ENCODE measurements around the gene SLC11A2.

- no peak for TF ChIP-seq SUZ12 (IDR thresholded peaks at IDR 0.05; ENCODE audit: extremely low read depth, insufficient read depth, insufficient read length)
- TF ChIP-seq ZNF274 (IDR thresholded peaks at IDR 0.05; ENCODE audit: low read depth, low read length) = no peak
- TF ChIP-seq YY1 (IDR thresholded peaks at IDR 0.05; ENCODE audit: insufficient read depth, insufficient read length) = no peak
These were observed 33.4 kb downstream of the SLC11A2 start for GRCh38 chr12:50992819-50993218.
